T47D (cell line): Measurements from ENCODE around the gene GRM8.

Experiments
- DNase-seq, 2 experiments: peaks; one replicate each; pipeline versions ENCODE4 v3.0.0 to v3.0.0-alpha.2; 2011 to 2012; ENCODE audit warnings: low read depth in 1 of 2, low spot score in 1 of 2
- JUND ChIP-seq: IDR thresholded peaks from 2 replicates; pipeline ENCODE4 v1.6.1; 2012; ENCODE audit warnings: low read depth
- in situ Hi-C: cut with HindIII; loops from 2 replicates; pipeline ENCODE4 v1.10.0; 2016; ENCODE audit warnings: low sequenced_read_pairs, low pct_unique_long_range_greater_than_20kb

The GRM8 gene

DNA sequence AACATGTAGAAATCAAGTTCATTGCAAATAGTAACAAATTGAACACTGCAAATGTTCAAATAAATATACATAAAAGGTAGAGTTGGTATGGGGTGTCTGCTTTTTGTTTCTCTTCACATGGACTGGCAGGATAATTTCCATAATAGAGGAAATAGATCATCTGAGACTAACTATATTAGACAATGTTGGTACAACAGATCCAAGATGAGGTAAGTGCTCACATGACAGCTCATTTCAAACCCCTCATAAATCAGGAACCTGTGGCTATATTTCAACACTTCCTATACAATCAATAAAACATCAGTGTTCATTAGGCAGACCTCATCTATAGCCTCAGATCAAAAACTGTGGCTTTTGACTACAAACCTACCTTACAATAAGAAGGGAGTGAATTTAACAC is 469.1 kb downstream of the GRM8 start:
- DNase-seq, result no peak
- in situ Hi-C loops, result no loop called here
- TF ChIP-seq JUND, result no peak

- TF ChIP-seq JUND, result no peak
Measured at GRCh38 chr7:126780993-126781392, 471.7 kb downstream of the GRM8 start.

DNA sequence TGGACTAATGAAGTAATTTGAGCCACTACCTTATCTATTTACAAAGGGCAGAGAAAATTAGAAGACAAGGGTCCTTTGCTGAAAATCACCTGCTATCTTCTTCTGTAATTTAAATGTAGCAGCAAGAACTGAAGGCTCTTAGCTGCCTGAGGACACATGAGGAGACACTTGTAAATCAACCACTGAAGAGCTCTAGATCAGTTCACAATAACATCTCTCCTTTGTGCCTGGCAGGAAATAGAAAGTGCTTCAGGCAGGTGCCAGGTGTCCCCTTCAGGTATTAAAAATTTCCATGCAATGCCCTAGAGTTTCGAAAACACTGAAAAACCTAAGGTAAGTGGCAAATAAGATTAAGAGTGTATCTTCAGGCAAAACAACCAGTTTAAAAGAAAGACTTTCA is 474.6 kb downstream of the GRM8 start:
- DNase-seq, result no peak
- no peak for TF ChIP-seq JUND
- in situ Hi-C loops, result no loop called here

More at GRCh38 chr7:126780993-126781392, 471.7 kb downstream of the GRM8 start:
- in situ Hi-C loops, result no loop called here
- DNase-seq, result no peak

DNA sequence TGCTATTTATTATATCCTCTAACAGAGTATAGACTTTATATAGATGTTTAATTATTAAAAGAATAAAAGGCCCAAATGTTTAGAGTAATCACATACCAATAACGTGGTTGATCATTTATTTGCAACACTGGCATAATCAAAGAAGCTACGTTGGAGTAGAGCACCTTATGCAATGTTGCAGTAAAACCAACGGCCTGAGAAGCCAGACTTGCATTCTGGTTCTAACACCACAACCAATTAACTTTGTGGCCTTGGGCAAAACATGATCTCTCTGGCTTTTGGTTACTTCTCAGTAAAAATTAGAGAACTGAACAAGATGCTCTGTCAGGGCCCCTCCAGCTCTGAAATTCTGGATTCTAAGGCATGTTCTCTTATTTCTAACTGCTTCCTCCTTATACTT is 476.2 kb downstream of the GRM8 start:
- no peak for DNase-seq
- in situ Hi-C loops, result no loop called here
- no peak for TF ChIP-seq JUND

DNA sequence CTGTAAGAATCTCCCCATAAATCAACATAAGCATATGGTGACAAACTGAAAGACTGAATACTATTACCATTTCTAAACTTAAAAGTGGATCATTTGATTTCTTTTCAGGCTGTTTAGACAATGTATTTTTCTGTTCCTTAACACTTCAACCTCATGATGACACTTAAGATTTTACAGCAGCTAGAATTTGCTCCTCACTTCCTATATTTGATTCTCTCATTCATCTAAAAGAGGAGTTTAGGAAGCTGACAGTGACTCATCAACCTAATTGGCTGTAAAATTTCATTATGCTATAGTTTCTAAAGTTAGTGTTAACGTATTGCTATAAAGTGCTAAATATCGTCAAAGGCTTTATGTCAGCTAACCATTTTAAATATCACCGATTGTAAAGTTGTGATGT is 478.7 kb downstream of the GRM8 start:
- no peak for DNase-seq
- in situ Hi-C loops, result no loop called here
- no peak for TF ChIP-seq JUND

DNA sequence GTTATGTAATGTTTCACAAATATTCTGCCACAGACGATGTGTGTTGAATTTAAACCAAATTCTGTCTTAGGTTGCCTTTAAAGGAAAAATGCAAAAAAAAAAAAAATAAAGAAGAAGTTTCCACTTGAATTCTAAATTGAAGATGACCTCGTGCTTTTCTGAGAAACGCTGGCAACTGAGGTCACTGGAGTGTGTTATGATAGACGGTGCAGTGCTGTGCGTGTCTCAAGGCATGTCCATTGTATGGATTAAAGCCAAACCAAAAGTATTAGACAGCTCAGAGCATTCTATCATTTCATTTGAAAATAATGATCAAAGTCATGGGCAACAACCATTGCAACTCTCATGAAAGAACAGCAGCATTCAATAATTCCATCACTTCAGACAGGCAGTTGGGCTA is 483.9 kb downstream of the GRM8 start:
- DNase-seq, result no peak
- in situ Hi-C loops, result no loop called here
- no peak for TF ChIP-seq JUND

DNA sequence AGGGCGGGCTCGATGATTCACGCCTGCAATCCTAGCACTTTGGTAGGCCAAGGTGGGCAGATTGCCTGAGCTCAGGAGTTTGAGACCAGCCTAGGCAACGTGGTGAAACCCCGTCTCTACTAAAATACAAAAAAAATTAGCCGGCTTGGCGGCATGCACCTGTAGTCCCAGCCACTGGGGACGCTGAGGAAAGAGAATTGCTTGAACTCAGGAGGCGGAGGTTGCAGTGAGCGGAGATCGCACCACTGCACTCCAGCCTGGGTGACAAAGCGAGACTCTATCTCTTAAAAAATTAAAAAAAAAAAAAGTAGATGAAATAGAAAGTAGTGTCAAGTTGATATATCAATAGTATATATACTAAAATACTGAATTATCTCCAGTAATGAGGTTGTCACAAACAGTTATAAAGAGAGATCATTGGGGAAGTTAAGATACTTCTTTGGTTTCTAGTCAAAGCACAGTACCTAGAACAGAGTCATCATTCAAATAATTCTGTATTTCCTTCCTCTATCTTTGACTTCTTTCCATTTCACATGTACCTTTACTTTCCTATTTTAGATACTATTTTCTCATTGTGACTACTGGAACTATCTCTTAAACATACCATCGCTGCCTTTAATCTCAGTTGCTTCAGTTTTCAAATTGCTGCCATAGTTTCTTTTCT is 491.7 kb downstream of the GRM8 start:
- DNase-seq, result no peak
- no peak for TF ChIP-seq JUND
- in situ Hi-C loops, result no loop called here

DNA sequence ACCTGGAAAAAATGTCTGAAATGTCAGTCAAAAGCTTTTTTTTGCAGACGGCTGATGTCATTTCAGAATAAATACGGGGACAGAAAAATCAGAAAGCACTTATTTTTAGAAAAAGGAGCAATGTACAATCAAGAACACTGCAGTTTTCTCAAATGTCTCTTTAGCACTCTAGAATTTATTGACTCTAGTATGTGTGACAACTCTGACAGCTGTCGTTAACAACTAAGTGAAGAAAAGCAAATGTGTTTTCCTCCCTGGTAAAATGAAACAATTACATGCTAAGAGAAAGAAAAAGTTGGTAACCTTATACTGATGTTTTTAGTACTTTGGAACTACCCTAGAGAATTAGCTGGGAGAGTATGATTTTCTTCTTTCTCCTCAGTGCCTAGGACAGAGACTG is 497.4 kb downstream of the GRM8 start:
- no peak for TF ChIP-seq JUND
- in situ Hi-C loops, result no loop called here
- no peak for DNase-seq

GRCh38 chr7:126750207-126750911 is 502.4 kb downstream of the GRM8 start:
- in situ Hi-C loops, result no loop called here
- TF ChIP-seq JUND, result no peak
- DNase-seq, result no peak

DNA sequence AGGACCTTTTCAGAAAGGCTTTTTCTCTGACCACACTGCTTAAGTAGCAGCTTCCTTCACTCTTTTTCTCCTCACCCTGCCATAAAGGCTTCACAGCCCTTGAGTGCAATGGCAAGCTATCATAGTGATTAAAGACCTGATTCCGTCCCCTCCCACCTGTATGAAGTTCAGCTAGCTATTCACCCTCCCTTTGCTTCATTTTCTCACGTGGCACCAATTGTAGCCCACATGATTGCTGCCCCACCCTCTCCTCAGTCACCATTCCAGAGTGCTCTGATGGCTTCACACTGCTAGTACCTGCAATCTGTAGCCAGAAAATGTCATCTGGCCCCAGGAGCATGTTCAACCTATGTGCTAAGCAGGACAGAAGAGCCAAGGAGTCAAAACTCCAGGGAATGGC is 523.8 kb downstream of the GRM8 start:
- no peak for TF ChIP-seq JUND
- in situ Hi-C loops, result no loop called here
- DNase-seq, result no peak

DNA sequence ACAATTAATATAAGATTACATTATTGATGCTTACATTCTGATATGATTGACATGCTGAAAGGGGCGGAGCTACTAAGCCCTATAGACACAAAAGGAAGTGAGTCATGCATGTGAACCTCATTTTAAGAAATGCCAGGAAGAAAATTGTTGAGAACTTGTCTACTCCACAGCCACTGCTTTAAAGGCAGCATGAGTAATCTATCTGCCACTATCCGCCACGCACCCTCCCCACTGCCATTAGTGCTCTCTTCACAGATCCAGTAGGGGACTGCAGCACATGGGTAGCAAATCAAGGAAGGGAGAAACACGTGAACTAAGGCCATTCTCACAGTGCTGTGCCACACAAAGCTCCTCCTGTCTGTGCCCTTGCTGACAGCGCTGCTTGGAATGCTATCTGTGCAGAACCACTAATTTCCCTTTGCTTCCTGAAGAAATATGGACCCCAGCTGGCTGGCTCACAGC is 524.8 kb downstream of the GRM8 start:
- in situ Hi-C loops, result no loop called here
- DNase-seq, result no peak
- no peak for TF ChIP-seq JUND

- TF ChIP-seq JUND, result no peak
- in situ Hi-C loops, result no loop called here
Measured at GRCh38 chr7:126723966-126724544, 528.7 kb downstream of the GRM8 start.

GRCh38 chr7:126720232-126720631 is 532.5 kb downstream of the GRM8 start:
- TF ChIP-seq JUND, result no peak
- in situ Hi-C loops, result no loop called here
- no peak for DNase-seq

More at GRCh38 chr7:126723966-126724544, 528.7 kb downstream of the GRM8 start:
- DNase-seq, result no peak
